Astrocyte (in vitro differentiated cells and primary cell): ENCODE results near the gene TP73. TPM values are rescaled to one million over a fixed set of nuclear protein-coding genes. Genes with fewer than 3 reads are reported as not detected.

Experiments used
- DNase-seq: peaks from one replicate; pipeline ENCODE4 v3.0.0-alpha.2; 2010; ENCODE audit warnings: low read depth
- FAIRE-seq: peaks from 2 replicates; lab custom pipeline; 2011; peaks lifted over from hg19 to GRCh38; lab: Jason Lieb, UNC
- H2AFZ ChIP-seq: 2 replicates; pipeline ENCODE4 v1.6.0; 2012; ENCODE audit warnings: low read depth, low read length, inconsistent platforms
- H3K27ac ChIP-seq: 2 replicates; pipeline ENCODE4 v1.5.1; 2011; ENCODE audit warnings: low read depth, low read length, inconsistent platforms
- H3K27me3 ChIP-seq: 2 replicates; pipeline ENCODE4 v1.6.0; 2011; ENCODE audit warnings: low read length, inconsistent platforms; ENCODE audit not compliant: insufficient read depth
- H3K36me3 ChIP-seq: 2 replicates; pipeline ENCODE4 v1.5.1; 2011; ENCODE audit warnings: low read length, inconsistent platforms; ENCODE audit not compliant: insufficient read depth
- H3K4me1 ChIP-seq: 2 replicates; pipeline ENCODE4 v1.5.1; 2011; ENCODE audit warnings: low read length, inconsistent platforms; ENCODE audit not compliant: insufficient read depth
- H3K4me2 ChIP-seq: 2 replicates; pipeline ENCODE4 v1.6.0; 2012; ENCODE audit warnings: low read length, inconsistent platforms
- H3K4me3 ChIP-seq: 2 replicates; pipeline ENCODE4 v1.5.1; 2011; ENCODE audit warnings: low read depth, mild to moderate bottlenecking, low read length, inconsistent platforms; ENCODE audit not compliant: insufficient read depth
- H3K79me2 ChIP-seq: 2 replicates; pipeline ENCODE4 v1.6.0; 2012; ENCODE audit warnings: mild to moderate bottlenecking, low read length, inconsistent platforms; ENCODE audit not compliant: insufficient read depth
- H3K9ac ChIP-seq: 2 replicates; pipeline ENCODE4 v1.6.0; 2012; ENCODE audit warnings: mild to moderate bottlenecking, low read length, inconsistent platforms
- H3K9me3 ChIP-seq: 2 replicates; pipeline ENCODE4 v1.5.1; 2012; ENCODE audit warnings: low read depth, mild to moderate bottlenecking, low read length, inconsistent platforms; ENCODE audit not compliant: insufficient read depth
- H4K20me1 ChIP-seq: 2 replicates; pipeline ENCODE4 v1.6.0; 2012; ENCODE audit warnings: low read length, inconsistent platforms; ENCODE audit not compliant: insufficient read depth
- H3K27ac Mint-ChIP-seq: one replicate; pipeline ENCODE4 v1.8.0; 2021; ENCODE audit warnings: mild to moderate bottlenecking, mixed read lengths; ENCODE audit not compliant: unreplicated experiment
- H3K27me3 Mint-ChIP-seq: one replicate; pipeline ENCODE4 v1.8.0; 2021; ENCODE audit warnings: low read depth, mixed read lengths; ENCODE audit not compliant: unreplicated experiment
- H3K36me3 Mint-ChIP-seq: one replicate; pipeline ENCODE4 v1.8.0; 2021; ENCODE audit warnings: low read depth, mixed read lengths; ENCODE audit not compliant: unreplicated experiment
- H3K4me1 Mint-ChIP-seq: one replicate; pipeline ENCODE4 v1.8.0; 2021; ENCODE audit warnings: low read depth, mixed read lengths; ENCODE audit not compliant: unreplicated experiment
- H3K4me3 Mint-ChIP-seq: one replicate; pipeline ENCODE4 v1.8.0; 2021; ENCODE audit warnings: mild to moderate bottlenecking, moderate library complexity, mixed read lengths; ENCODE audit not compliant: unreplicated experiment
- H3K9me3 Mint-ChIP-seq: one replicate; pipeline ENCODE4 v1.8.0; 2021; ENCODE audit warnings: mild to moderate bottlenecking, mixed read lengths; ENCODE audit not compliant: unreplicated experiment
- CTCF ChIP-seq: IDR thresholded peaks from 2 replicates; pipeline ENCODE4 v1.5.1; 2011; ENCODE audit warnings: low read depth, mild to moderate bottlenecking, inconsistent platforms, low read length, moderate library complexity; ENCODE audit not compliant: insufficient read depth
- EZH2 ChIP-seq: IDR thresholded peaks from 2 replicates; pipeline ENCODE4 v1.6.1; 2012; ENCODE audit warnings: mild to moderate bottlenecking, low read length, inconsistent platforms; ENCODE audit not compliant: insufficient read depth
- total RNA-seq: library from RNA; stranded (reverse); gene quantifications from 2 replicates; pipeline ENCODE4 v1.2.1, GENCODE V29; 2021

Gene TP73
- total RNA-seq, 1 donor from 2014 or later: 0.18 TPM

- H3K27ac Mint-ChIP-seq: no peak overlapping the region
- DNase-seq (no peak), FAIRE-seq (no peak)
- no peaks in the 10 kb centered on the region for H3K9me3 Mint-ChIP-seq
- no peaks in the 10 kb centered on the region for H3K9me3 ChIP-seq
- no peak overlapping the region for H3K4me3 Mint-ChIP-seq
- H3K4me1 Mint-ChIP-seq: peaks cover 9% of the 10 kb centered on the region
- H4K20me1 ChIP-seq: no peaks in the 10 kb centered on the region
- no peak overlapping the region for H3K27ac ChIP-seq
- no peaks in the 10 kb centered on the region for H3K36me3 ChIP-seq
- no peak overlapping the region for H2AFZ ChIP-seq
- no peaks in the 10 kb centered on the region for H3K36me3 Mint-ChIP-seq
- H3K27me3 ChIP-seq: peaks cover 5% of the 10 kb centered on the region
- H3K4me2 ChIP-seq: no peak overlapping the region
- peaks cover 6% of the 10 kb centered on the region for H3K4me1 ChIP-seq
- H3K4me3 ChIP-seq: no peak overlapping the region
- H3K79me2 ChIP-seq: no peaks in the 10 kb centered on the region
- TF ChIP-seq CTCF: no peak
- no peak for TF ChIP-seq EZH2
- H3K27me3 Mint-ChIP-seq: peaks cover 26% of the 10 kb centered on the region
- H3K9ac ChIP-seq: no peak overlapping the region
Measured at GRCh38 chr1:3670823-3671265, 18.5 kb downstream of the TP73 start.

- Mint-ChIP-seq H3K27me3 (peaks cover 26% of the 10 kb centered on the region), H3K9me3 (no peaks in the 10 kb centered on the region), H3K4me3 (no peak overlapping the region), H3K4me1 (peaks cover 6% of the 10 kb centered on the region), H3K36me3 (no peaks in the 10 kb centered on the region), H3K27ac (no peak overlapping the region)
- no peak for FAIRE-seq
- Histone ChIP-seq H3K79me2 (no peaks in the 10 kb centered on the region), H2AFZ (no peak overlapping the region), H3K27me3 (peaks cover 5% of the 10 kb centered on the region), H3K9me3 (no peaks in the 10 kb centered on the region), H3K27ac (no peak overlapping the region), H3K4me3 (no peak overlapping the region), H4K20me1 (no peaks in the 10 kb centered on the region), H3K4me2 (no peak overlapping the region), H3K36me3 (no peaks in the 10 kb centered on the region), H3K4me1 (peaks cover 6% of the 10 kb centered on the region), H3K9ac (no peak overlapping the region)
- no peak for DNase-seq
- no peak for TF ChIP-seq CTCF
- TF ChIP-seq EZH2: no peak
Measured at GRCh38 chr1:3671371-3672180, 19.3 kb downstream of the TP73 start.
